HuH-7 (cell line): ENCODE results near the gene SPEF1.
A peak's percentile ranks its signal among the peaks of the same experiment; 100 is the strongest.

Experiments
- DNase-seq: peaks from one replicate; pipeline ENCODE4 v3.0.0; 2011; ENCODE audit warnings: low spot score

The SPEF1 gene

GRCh38 chr20:3766422-3767109, 14.7 kb downstream of the SPEF1 start:
- DNase-seq, result no peak

GRCh38 chr20:3765171-3765882, 15.9 kb downstream of the SPEF1 start:
- no peak for DNase-seq

GRCh38 chr20:3764659-3765058, 16.6 kb downstream of the SPEF1 start:
- DNase-seq, result no peak

GRCh38 chr20:3763671-3764601, 17.3 kb downstream of the SPEF1 start:
- no peak for DNase-seq

GRCh38 chr20:3760655-3761348, 20.4 kb downstream of the SPEF1 start:
- DNase-seq, result no peak

- no peak for DNase-seq
These were observed 21.4 kb downstream of the SPEF1 start for GRCh38 chr20:3759884-3760283.

GRCh38 chr20:3759316-3759823, 21.9 kb downstream of the SPEF1 start:
- no peak for DNase-seq

GRCh38 chr20:3758566-3758965, 22.7 kb downstream of the SPEF1 start:
- no peak for DNase-seq

GRCh38 chr20:3757268-3757667, 24.0 kb downstream of the SPEF1 start:
- no peak for DNase-seq

GRCh38 chr20:3755814-3756480, 25.3 kb downstream of the SPEF1 start:
- DNase-seq, result no peak

GRCh38 chr20:3755269-3755668, 26.0 kb downstream of the SPEF1 start:
- DNase-seq, result no peak

- no peak for DNase-seq
These were observed 27.0 kb downstream of the SPEF1 start for GRCh38 chr20:3754276-3754630.

- DNase-seq, result no peak
These were observed 27.6 kb downstream of the SPEF1 start for GRCh38 chr20:3753501-3754275.

- peak; percentile 99 for DNase-seq
These were observed 28.1 kb downstream of the SPEF1 start for GRCh38 chr20:3753098-3753497.

- no peak for DNase-seq
These were observed 28.9 kb downstream of the SPEF1 start for GRCh38 chr20:3752386-3752759.

- DNase-seq, result no peak
These were observed 29.4 kb downstream of the SPEF1 start for GRCh38 chr20:3751675-3752385.

- no peak for DNase-seq
These were observed 30.0 kb downstream of the SPEF1 start for GRCh38 chr20:3751305-3751674.

- peak; percentile 96 for DNase-seq
These were observed 31.3 kb downstream of the SPEF1 start for GRCh38 chr20:3749689-3750531.

- no peak for DNase-seq
These were observed 32.1 kb downstream of the SPEF1 start for GRCh38 chr20:3749087-3749688.
